Tibial artery (tissue), 4 donors: Measurements from ENCODE around the gene EXOSC2.

Experiments used
- DNase-seq, 2 donors: peaks; one replicate each; pipeline ENCODE4 v3.0.0-alpha.2; 2019
- H3K27ac ChIP-seq, 2 donors: fragments of 200-600 bp; sonication (generic) in 1 of 2; 1 replicate in 1 of 2; 2 replicates in 1 of 2; pipeline ENCODE4 v1.5.1; 2018 to 2019; ENCODE audit warnings: mild to moderate bottlenecking in 1 of 2
- H3K27me3 ChIP-seq, 2 donors: fragments of 200-600 bp; sonication (generic) in 1 of 2; one replicate each; pipeline versions ENCODE4 v1.5.1 to v1.6.0; 2016 to 2019
- H3K36me3 ChIP-seq, 3 donors: fragments of 200-600 bp; sonication (generic) in 2 of 3; one replicate each; pipeline ENCODE4 v1.5.1; 2016 to 2019; ENCODE audit warnings: mild to moderate bottlenecking in 2 of 3
- H3K4me1 ChIP-seq, 4 donors: fragments of 200-600 bp; sonication (generic) in 2 of 4; 1 replicate in 3 of 4; 2 replicates in 1 of 4; pipeline ENCODE4 v1.5.1; 2016 to 2019
- H3K4me3 ChIP-seq, 2 donors: fragments of 200-600 bp; sonication (generic) in 1 of 2; 1 replicate in 1 of 2; 2 replicates in 1 of 2; pipeline ENCODE4 v1.5.1; 2018 to 2019; ENCODE audit warnings: mild to moderate bottlenecking in 2 of 2
- H3K9me3 ChIP-seq, 3 donors: fragments of 200-600 bp; sonication (generic) in 1 of 3; one replicate each; pipeline ENCODE4 v1.5.1; 2016 to 2019
- intact Hi-C: fragments of 100-400 bp; cut with DNase I; formaldehyde crosslinking; loops from one replicate; pipeline ENCODE4 v1.15.0; 2023; ENCODE audit warnings: low total_unique reads
- TF ChIP-seq, protein P1 (sequence below), 2 experiments: fragments of 200-600 bp in 1 of 2; fragments of 450-650 bp in 1 of 2; IDR thresholded peaks; one replicate each; pipeline ENCODE4 v1.5.1; 2017 to 2019; ENCODE audit warnings: antibody characterized with exemption in 2 of 2, mild to moderate bottlenecking in 1 of 2, moderate library complexity in 1 of 2

Gene EXOSC2

GRCh38 chr9:130659699-130660248, 33.8 kb upstream of the EXOSC2 start:
- Histone ChIP-seq H3K4me1 (peaks cover 0 to 58% (median 53%) of the 10 kb centered on the region in 4 donors), H3K27me3 (peaks cover 12 to 100% of the 10 kb centered on the region in 2 donors), H3K9me3 (no peaks in the 10 kb centered on the region), H3K36me3 (no peaks in the 10 kb centered on the region), H3K27ac (no peak overlapping the region), H3K4me3 (peak overlapping the region in 1 of 2 donors; percentile 48)
- intact Hi-C loops: no loop called here
- TF ChIP-seq, protein P1, sequence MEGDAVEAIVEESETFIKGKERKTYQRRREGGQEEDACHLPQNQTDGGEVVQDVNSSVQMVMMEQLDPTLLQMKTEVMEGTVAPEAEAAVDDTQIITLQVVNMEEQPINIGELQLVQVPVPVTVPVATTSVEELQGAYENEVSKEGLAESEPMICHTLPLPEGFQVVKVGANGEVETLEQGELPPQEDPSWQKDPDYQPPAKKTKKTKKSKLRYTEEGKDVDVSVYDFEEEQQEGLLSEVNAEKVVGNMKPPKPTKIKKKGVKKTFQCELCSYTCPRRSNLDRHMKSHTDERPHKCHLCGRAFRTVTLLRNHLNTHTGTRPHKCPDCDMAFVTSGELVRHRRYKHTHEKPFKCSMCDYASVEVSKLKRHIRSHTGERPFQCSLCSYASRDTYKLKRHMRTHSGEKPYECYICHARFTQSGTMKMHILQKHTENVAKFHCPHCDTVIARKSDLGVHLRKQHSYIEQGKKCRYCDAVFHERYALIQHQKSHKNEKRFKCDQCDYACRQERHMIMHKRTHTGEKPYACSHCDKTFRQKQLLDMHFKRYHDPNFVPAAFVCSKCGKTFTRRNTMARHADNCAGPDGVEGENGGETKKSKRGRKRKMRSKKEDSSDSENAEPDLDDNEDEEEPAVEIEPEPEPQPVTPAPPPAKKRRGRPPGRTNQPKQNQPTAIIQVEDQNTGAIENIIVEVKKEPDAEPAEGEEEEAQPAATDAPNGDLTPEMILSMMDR (IDR thresholded peaks at IDR 0.05): no peak
- DNase-seq: no peak

DNA sequence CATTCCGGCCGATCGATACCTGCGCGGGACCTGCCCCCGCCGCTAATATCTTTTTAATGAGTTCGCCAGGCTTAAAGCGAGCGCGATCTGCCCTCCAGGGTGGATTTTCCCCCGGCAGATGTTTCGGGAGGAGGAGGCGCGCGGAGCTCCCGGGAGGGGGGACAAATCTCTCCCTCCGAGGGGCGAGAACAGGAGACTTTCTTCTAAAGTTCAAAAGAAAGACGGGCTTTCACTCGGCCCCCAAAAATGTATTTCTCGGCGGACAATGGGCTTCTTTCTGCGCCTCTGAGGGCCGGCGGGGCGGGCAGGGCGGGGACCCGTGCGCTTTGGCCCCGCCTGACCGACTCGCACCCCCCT, 33.3 kb upstream of the EXOSC2 start:
- H3K36me3 ChIP-seq: no peaks in the 10 kb centered on the region
- H3K4me1 ChIP-seq: peaks cover 0 to 64% (median 58%) of the 10 kb centered on the region in 4 donors

DNA sequence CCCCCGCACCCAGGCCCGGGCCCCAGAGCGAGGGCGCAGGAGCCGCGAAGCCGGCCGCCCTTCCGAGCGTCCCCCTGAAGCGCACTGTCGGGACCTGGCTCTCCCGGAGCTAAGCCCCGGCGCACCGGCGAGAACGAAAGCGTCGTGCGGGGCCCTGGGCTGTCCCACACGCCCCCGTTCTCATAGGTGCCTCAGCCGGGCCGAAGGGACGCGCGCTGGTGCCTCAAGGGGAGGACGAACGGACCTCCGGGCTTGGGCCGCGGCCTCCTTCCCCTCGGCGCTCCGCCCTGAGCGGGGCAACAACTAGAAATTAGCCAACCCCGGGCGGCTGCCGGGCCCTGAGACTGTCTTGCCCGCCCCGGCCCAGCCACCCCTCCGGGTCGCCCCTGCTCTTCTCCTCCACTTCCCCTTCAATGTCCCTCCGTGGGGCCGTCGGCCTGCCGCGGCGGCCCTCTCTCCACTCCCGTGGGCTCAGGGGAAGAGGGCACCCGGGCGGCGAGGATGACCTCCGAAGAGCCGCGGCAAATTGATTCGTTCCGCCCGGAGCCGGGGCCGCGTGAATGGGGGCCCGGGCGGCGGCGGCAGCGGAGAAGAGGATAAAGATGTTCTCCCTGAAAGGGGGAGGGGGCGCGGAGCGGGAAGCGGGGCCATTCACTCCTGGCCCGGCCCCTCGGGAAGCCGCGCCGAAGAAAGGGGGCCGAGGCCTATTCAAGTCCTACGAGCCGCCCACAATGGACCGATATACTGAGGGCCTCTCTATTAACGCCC, 32.7 kb upstream of the EXOSC2 start:
- peak overlapping the region; percentile 21 to 48 for H3K4me3 ChIP-seq
- no peaks in the 10 kb centered on the region for H3K9me3 ChIP-seq
- TF ChIP-seq, protein P1 (IDR thresholded peaks at IDR 0.05): no peak
- intact Hi-C loops: no loop called here
- H3K36me3 ChIP-seq: no peaks in the 10 kb centered on the region
- no peak for DNase-seq
- peaks cover 16 to 100% of the 10 kb centered on the region in 2 donors for H3K27me3 ChIP-seq
- peaks cover 0 to 69% (median 64%) of the 10 kb centered on the region in 4 donors for H3K4me1 ChIP-seq
- no peak overlapping the region for H3K27ac ChIP-seq

More for the DNA sequence above, 33.3 kb upstream of the EXOSC2 start:
- Histone ChIP-seq H3K27ac (no peak overlapping the region), H3K4me3 (peak overlapping the region; percentile 21 to 48), H3K9me3 (no peaks in the 10 kb centered on the region), H3K27me3 (peaks cover 13 to 100% of the 10 kb centered on the region in 2 donors)
- no peak for DNase-seq
- TF ChIP-seq, protein P1 (IDR thresholded peaks at IDR 0.05): no peak
- intact Hi-C loops: no loop called here

- intact Hi-C loops: no loop called here
- H3K36me3 ChIP-seq: no peaks in the 10 kb centered on the region
- H3K4me3 ChIP-seq: peak overlapping the region; percentile 21 to 48
- H3K27ac ChIP-seq: no peak overlapping the region
- no peak for DNase-seq
- peaks cover 17 to 100% of the 10 kb centered on the region in 2 donors for H3K27me3 ChIP-seq
- TF ChIP-seq, protein P1 (IDR thresholded peaks at IDR 0.05): no peak
- no peaks in the 10 kb centered on the region for H3K9me3 ChIP-seq
- H3K4me1 ChIP-seq: peaks cover 0 to 76% (median 71%) of the 10 kb centered on the region in 4 donors
These were observed 32.0 kb upstream of the EXOSC2 start for GRCh38 chr9:130661451-130662098.

DNA sequence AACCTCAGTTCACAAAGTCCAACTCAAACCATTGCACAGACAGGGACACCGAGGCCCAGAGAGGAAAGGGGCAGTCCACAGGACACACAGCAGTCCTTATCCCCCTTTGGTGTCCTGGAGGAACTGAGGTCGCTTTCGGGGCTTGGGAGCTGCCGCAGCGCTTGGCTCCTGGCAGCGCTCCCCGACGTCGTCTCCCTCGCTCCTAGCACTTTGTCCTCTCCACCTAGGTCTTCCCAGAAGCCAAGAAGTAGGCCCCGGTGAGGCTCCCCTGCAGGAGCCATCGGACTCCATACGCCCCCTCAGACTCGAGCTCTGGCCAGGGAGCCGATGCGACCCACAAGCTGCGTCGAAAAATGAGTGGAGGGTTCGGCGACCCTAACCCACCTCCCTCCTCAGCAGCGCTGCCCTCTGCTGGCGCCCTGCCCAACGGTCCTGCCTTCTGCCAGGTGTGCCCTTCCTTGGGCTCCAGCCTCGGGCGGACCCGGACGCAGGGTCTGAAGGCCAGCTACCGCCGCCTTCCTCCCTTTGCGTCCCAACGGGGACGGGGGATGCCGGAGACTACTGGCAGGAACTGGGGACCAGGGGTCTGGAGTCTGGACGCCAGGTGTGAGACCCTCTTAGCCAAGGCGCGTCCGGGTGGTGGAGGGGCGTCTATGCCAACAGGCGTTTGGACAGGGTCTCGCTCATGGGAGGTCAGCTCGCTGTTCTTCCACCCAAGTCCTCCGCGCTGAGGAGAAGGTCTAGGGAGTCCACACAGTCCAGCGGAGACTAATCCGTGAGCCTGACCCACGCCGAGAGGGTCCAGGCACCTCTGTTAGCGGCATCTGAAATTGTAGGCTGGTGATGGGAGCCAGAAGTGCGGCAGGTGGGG, 31.2 kb upstream of the EXOSC2 start:
- H3K27ac ChIP-seq: no peak overlapping the region
- peaks cover 17 to 100% of the 10 kb centered on the region in 2 donors for H3K27me3 ChIP-seq
- no peaks in the 10 kb centered on the region for H3K36me3 ChIP-seq
- no peak for DNase-seq
- H3K4me3 ChIP-seq: peak overlapping the region in 1 of 2 donors; percentile 1
- TF ChIP-seq, protein P1 (IDR thresholded peaks at IDR 0.05): no peak
- H3K4me1 ChIP-seq: peaks cover 0 to 78% (median 72%) of the 10 kb centered on the region in 4 donors
- intact Hi-C loops: no loop called here
- no peaks in the 10 kb centered on the region for H3K9me3 ChIP-seq
